SK-N-MC (cell line): Measurements from ENCODE around the gene CCDC57.
"Not testable (repeated sequence)": the region's sequence is repeated elsewhere in the genome, so short reads cannot be mapped to it uniquely, and the experiment has no call there.

Experiments
- EZH2 ChIP-seq: fragments of 200-600 bp; sonication (generic); IDR thresholded peaks from one replicate; pipeline ENCODE4 v1.6.1; 2017; ENCODE audit warnings: antibody characterized with exemption
- FOXP2 ChIP-seq: optimal IDR thresholded peaks from 2 replicates; pipeline ENCODE3; 2011; ENCODE audit warnings: mild to moderate bottlenecking, moderate library complexity; ENCODE audit not compliant: insufficient read depth; ENCODE audit errors: extremely low read length, control extremely low read depth

- not testable (repeated sequence) for TF ChIP-seq FOXP2, EZH2
Measured at GRCh38 chr17:82133166-82133953, 79.3 kb downstream of the CCDC57 start.
